ENCODE measurements around the gene ZNF235.

- TF ChIP-seq CTCF (IDR thresholded peaks at IDR 0.05), result no peak
- no peak for TF ChIP-seq POLR2A (IDR thresholded peaks at IDR 0.05)
- no peak for TF ChIP-seq POLR2AphosphoS5 (IDR thresholded peaks at IDR 0.05)
- no peak for TF ChIP-seq EP300 (IDR thresholded peaks at IDR 0.05)
These were observed 22.0 kb downstream of the ZNF235 start for GRCh38 chr19:44282846-44283245.

Measured in suprapubic skin (tissue), 4 donors.